Measurements from ENCODE around the gene PPP4R1.

DNA sequence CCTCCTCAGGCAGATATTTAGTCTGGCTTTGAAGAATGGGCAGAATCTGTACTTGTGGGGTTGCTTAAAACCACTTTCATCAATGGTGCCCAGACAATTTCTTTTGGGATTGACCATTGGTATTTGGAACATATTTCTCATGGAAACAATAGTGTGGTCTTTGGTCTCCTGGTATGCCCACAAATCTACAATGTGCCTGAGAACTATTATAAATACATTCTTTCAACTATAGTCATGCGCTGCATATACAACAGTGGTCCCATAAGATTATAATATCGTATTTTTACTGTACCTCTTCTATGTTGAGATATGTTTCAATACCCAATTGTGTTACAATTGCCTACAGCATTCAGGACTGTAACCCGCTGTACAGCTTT is 34.8 kb upstream of the PPP4R1 start:
- TF ChIP-seq ZNF274 (IDR thresholded peaks at IDR 0.05; ENCODE audit: low read depth, low read length) (no peak), YY1 (IDR thresholded peaks at IDR 0.05; ENCODE audit: insufficient read depth, insufficient read length) (no peak)
